Body of pancreas (tissue), 4 donors: ENCODE results near the gene COX6B2.
"Not testable (repeated sequence)": the region's sequence is repeated elsewhere in the genome, so short reads cannot be mapped to it uniquely, and the experiment has no call there.

Experiments used
- POLR2A ChIP-seq, 3 donors: fragments of 450-650 bp; IDR thresholded peaks; one replicate each; pipeline ENCODE4 v1.6.1; 2016; ENCODE audit warnings: antibody characterized with exemption in 3 of 3, mild to moderate bottlenecking in 2 of 3
- TF ChIP-seq, protein P1 (sequence below), 7 experiments: fragments of 450-650 bp in 4 of 7; fragments of 200-600 bp in 3 of 7; sonication (generic) in 3 of 7; IDR thresholded peaks; one replicate each; pipeline ENCODE4 v1.5.1; 2016 to 2019; ENCODE audit warnings: antibody characterized with exemption in 7 of 7

DNA sequence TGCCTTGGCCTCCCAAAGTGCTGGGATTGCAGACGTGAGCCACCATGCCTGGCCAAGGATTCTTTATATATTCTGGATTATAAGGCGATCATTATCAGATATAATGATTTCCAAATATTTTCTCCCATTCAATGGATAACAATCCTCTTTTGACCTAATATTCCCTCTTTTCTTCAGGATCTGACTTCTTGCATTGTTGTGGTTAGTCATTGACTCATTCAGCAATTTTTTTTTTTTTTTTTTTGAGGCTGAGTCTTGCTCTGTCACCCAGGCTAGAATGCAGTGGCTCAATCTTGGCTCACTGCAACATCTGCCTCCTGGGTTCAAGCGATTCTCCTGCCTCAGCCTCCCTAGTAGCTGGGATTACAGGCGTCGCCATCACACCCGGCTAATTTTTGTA is 24.7 kb downstream of the COX6B2 start:
- TF ChIP-seq, protein P1, sequence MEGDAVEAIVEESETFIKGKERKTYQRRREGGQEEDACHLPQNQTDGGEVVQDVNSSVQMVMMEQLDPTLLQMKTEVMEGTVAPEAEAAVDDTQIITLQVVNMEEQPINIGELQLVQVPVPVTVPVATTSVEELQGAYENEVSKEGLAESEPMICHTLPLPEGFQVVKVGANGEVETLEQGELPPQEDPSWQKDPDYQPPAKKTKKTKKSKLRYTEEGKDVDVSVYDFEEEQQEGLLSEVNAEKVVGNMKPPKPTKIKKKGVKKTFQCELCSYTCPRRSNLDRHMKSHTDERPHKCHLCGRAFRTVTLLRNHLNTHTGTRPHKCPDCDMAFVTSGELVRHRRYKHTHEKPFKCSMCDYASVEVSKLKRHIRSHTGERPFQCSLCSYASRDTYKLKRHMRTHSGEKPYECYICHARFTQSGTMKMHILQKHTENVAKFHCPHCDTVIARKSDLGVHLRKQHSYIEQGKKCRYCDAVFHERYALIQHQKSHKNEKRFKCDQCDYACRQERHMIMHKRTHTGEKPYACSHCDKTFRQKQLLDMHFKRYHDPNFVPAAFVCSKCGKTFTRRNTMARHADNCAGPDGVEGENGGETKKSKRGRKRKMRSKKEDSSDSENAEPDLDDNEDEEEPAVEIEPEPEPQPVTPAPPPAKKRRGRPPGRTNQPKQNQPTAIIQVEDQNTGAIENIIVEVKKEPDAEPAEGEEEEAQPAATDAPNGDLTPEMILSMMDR (IDR thresholded peaks at IDR 0.05): not testable (repeated sequence)
- not testable (repeated sequence) for TF ChIP-seq POLR2A (IDR thresholded peaks at IDR 0.05)
